HG02588 (cell line): ENCODE data around the gene TXNDC8.

Experiments used
- ATAC-seq: cut with Tn5 transposase; IDR thresholded peaks from one replicate; pipeline ENCODE4 v1.9.1; 2021; ENCODE audit warnings: mild to moderate bottlenecking, moderate library complexity; ENCODE audit not compliant: unreplicated experiment

Gene TXNDC8

DNA sequence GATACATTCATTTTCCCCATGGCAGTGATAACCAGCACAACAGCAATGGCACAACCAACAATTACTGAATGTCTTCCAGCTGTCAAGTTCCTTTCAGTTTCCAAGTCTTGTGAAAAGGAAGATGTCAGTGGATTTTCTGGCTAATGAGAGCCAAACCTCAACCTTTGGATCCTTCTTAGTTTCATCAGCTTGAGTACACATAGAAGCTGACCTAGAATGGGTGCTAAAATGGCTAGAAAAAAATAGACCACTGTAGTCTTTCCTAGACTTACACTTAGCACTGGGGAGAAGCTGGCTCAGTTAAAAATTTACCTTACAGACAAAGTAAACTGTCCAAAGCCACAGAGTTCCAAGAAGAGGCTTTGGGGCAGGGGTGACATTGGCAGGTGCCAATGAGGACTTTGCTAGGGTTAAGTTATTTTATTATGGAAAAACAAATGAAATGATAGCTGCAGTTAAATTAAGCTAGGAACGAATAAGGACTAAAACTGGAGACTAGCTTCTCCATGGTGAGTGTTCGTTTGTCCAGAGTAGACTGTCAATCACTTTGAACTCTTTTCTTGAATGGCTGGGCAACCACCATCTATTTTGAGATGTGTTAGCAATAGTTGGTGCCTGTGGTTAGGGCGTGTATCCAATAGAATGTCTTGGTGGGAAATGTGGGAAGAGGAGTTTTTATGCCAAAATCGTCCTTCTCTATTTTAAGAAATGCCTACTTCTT is 55.5 kb downstream of the TXNDC8 start:
- ATAC-seq, result no peak

DNA sequence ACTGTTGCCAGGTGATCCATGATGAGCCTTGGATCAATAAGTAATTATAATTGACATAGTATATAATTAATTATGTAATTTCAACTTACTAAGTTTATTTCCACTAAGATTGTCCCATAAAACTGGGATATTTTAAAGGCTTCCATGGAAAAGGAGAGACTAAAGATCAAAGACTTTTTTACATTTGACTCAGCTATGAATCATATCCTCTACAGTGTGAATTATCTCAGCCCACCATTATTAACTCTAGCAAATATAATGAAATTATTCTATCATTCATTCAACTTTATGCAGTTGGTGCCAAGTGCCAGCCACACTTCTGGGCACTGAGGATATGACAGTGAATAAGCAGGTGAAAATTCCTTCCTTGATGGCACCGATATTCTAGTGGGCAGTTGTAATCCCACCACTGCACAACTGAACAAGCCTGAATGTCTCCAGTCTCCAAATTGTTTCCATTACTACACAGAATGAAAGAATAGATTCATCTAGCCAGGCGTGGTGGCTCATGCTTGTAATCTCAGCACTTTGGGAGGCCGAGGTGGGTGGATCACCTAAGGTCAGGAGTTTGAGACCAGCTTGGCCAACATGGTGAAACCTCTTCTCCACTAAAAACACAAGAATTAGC is 59.5 kb downstream of the TXNDC8 start:
- no peak for ATAC-seq

DNA sequence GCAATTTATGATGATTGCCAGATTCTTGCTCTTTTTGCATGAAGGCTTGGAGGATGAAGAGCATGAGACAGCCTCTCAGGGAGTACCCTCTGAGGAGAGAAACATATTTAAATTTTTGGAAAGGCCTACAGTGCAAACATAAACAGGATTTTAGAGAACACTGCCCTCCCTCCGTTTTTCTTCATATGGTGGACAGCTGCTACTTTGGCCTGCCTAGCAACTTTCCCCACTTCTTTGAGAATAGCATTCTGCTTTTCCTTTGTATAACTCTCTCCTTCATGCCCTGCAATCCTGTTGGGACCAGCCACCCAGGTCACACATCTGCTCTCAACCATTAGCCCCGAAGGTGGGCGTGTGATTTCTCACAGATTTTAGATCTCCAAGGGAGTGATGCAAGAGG is 60.9 kb downstream of the TXNDC8 start:
- no peak for ATAC-seq

DNA sequence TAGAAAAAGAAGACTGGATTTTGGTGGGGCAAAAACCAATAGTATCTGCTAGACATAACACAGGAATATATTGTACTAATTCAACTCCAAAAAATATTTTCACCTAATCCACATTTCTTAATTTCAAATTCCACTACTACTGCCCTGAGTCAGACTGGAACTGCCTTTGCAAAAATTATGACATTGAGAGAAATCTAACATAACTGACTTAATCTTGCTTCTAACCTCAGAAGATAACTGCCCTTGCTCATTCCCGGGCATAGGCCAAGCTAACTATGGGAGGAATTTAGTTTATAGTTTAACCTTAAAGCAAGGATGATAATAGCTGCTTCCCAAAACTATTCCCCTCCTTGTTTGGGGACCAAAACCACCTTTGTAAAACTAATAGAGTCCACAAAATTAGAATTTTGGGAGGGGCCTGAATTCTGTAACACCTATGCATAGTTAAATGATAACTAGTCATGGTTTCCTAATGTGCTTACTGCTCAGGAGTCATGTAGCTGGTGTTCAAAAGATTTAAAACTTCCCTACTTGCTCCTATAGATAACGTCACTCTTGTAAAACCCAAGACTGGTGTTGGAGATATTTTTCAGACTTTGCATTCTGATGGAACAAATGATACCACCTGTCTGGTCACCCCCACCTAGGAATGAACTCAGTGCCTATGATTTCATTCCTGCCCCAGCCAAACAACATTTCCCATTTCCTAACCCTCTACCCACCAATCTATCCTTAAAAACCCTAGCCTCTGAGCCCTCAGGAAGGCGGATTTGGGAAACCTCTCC is 67.3 kb downstream of the TXNDC8 start:
- no peak for ATAC-seq

DNA sequence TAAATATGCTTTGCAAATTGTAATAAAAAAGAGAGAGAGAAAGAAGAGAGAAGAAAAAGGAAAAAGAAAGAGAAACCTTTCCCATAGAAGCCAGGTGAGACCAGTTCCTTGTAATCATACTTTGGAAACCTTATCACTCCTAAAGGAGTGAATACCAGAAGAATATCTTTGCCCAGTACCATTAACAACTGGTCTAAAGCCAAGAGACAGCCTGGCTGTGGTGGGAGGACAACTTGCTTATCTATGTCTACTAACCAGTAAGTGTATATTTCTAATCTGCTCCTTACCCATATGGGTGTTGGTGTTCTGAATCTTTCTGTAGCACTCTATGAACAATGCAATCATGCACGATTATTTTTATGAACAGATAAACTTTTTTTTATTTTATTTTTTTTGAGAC is 70.9 kb downstream of the TXNDC8 start:
- no peak for ATAC-seq

DNA sequence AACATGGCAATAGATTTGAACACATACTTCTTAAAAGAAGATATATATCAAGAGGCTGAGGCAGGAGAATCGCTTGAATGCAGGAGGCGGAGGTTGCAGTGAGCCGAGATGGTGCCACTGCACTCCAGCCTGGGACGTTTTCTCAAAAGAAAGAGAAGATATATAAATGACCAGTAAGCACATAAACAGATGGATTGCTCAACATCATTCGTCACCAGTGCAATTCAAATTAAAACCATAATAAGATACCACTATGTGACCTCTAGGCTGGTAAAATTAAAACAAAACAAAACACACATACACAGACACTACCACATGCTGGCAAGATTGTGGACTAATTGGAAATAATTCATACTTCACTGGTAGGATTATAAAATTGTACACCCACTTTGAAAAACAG is 76.0 kb downstream of the TXNDC8 start:
- ATAC-seq, result no peak

DNA sequence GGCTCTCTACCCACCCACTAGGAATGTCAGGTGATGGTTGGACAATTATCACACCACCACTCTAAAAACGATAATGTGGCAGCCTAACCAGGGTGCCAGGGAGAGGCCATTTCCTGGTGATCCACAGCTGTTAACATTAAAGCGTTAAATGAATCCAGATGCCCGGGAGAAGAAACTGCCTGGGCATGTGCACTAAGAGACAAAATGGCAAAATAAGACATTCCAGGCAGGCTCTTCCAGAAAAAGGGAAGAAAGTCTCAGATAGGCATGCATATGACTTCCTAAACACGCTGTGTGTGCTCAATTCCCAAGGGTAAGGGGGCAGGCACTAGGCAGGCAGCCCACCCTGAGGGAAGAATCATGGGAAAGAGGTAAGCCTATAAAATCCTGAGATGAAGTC is 76.8 kb downstream of the TXNDC8 start:
- ATAC-seq, result no peak

DNA sequence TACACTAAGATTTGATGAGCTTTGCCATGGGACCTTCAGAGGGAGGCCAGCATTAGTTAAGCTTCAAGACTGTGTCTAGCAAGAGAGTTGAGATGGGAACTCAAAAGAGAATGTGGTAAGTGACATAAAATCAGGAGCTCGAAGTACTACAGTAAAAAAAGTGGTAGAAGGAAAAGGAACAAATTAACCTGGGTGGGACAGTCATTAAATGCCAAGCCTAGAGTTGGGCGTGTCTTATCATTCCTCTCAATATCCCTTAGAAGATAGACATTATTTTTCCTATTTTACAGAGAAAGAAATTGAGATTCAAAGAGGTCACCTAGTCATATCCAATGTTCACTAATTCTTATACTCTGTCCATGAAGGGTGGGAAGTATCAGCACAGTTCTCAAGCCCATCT is 78.1 kb downstream of the TXNDC8 start:
- no peak for ATAC-seq

DNA sequence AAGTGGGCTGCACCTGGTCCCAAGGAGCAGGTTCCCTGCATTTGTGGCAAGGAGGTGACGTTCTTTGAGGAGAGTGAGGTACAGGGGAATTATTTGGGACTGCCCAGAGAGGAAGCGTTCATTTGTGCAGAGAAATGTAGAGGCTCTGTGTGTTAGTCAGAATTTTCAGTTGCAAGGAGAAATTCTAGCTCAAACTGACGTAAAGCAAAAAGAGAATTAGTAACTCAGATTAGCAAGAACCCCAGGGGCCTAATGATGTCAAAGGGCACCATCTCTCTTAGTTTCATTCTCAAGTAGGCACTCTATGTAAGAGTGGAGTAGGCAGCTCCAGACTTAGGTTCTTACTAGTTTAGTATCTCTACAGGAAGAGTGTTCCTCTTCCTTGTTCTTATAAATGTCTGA is 79.0 kb downstream of the TXNDC8 start:
- no peak for ATAC-seq

DNA sequence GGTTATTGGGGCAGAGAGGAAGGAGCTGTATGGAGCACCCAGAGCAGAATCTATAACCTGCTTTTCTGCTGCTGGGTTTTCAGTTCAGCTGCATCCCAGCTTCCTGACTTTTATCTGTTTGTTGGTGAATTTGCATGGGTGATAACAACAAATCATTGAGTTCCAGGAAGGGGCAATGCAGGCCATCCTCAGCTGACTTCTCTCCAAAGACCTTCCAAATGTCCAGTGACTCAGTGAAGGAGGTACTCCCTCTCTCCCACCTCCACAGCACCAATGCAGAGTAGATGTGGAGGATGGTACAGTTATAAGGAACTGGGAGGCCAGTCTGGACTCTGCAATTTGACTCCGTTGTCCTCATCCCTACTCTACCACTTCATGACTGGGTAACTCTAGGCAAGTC is 79.7 kb downstream of the TXNDC8 start:
- ATAC-seq, result no peak

DNA sequence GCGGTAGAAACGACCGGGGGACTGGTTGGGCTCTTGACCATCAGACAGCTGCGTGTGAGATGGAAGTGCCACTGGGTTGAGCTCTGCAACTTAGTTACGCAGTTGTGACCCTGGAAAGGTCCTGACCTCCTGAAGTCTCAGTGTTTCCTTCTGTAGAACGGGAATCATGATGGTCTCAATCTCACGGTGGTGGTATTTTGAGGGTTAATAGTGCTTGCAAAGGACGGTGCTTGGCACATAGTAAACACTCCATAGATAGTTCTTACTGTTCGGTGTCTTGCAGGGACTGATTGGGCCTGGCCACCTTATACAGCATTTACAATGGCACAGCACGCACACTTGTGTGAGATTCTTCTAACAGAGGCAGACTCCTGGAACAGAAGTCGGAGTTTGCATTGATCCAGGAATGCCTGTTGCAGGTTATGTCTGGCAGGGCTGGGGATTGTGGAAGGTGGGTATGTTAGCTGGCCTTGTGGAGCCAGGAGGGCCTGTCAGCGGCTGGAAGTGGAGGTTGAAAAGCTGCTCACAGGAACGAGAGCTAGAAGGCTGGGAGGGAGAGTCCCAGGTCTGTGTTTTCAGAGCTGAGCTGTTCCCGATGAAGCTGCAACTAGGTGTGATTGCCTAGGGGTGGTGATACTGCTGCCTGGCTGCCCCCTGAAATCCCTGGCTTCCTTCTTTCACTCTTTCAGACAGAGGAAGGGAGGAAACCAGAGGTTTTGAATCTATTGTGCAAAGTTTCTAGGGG is 80.4 kb downstream of the TXNDC8 start:
- ATAC-seq, result no peak

DNA sequence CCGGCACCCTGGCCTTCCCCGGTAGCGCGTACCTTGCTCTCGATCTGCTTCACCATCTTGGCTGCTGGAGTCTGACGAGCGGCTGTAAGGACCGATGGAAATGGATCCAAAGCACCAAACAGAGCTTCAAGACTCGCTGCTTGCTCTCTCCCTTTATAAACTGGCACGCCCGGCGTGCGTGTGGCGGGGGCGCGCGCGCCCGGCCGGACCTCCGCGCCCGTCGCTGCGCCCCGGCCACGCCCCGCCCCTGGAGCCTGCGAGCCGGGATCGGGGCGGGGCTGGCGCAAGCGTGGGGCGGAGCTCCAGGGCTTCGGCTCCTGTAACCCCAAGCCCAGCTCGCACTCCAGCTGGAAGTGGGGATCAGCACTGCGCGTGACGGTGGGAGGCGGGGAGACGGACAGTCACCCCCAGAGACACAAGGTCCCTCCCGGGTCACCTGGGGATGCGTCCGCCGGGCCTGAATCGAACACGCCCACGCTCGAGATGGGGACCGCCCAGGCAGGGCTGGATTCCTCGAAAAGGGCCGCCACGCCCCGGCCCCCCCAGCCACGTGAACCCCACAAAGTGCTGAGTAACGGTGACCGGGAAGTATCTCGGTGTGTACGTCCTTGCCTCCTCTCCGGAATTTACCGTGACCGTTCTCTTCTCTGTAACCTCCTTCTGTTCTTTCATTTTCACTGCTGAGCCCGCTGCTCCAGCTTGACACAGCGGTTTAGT is 81.1 kb downstream of the TXNDC8 start, which contains the start of gene TXN:
Gene TXN, minus strand, starts transcription at position 128 of the 717 bp plus-strand sequence. Its CDS starts 72 bp downstream, at position 56.
- peak; percentile 70 for ATAC-seq

DNA sequence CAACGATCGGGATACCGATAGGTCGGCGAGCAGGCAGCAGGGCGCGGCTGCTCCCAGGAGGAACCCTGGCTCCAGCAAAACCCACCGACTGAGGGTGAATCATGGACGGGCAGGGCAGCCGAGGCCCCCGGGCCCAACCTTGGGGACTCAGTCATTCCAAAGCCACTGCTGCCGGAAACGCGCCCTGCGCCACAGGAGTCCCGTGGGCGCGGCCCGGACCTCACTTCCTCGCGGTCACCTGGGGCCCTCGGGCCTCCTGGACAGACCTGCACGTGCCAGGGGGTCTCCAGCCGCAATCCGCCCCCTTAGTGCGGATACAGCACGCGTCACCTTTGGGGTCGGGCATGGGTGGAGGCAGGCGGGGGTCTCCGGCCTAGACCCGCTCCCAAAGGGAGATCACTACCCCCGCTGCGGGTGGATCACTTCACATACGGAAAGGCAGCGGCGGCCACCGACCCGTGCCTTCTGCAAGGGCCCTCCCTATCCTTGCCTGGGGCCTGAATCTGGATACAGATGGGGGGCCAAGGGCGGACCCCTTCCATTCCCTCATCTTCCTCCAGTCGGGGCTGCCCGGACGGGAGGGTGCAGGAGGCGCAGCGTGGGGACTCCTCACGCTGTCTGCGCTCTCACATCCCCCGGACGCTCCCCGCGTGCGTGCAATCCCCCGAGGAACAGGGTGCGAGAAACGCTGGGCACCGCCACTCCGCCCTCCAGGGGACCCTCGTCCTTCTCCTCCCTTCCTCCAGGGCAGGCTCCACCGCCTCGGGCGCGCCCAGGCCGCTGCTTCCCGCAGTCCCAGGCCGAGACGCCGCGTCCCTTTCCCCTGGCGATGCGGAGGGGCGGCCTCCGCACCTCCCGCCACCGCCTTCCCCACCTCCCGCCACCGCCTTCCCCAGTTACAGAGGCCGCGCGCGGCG is 81.9 kb downstream of the TXNDC8 start:
- ATAC-seq, result peak; percentile 15

DNA sequence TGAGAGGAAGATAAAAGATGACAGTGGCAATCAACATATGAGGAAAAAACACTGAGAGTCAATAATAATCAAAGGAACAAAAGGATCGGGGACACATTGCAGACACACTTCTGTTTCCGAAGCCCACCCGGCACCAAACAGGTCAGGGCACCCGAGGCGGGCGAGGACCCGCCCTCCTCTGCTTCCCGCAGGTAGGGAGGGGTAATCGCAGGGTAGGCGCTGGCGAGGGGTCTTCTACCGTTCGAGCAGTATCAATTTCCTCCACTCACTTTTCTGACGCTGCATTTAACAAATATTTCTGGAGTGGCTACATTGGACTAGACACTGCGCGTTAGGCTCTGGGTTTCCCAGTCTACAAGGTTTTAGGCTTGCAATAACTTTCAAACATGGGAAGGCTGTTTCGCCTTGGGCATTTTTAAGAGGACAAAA is 82.6 kb downstream of the TXNDC8 start:
- no peak for ATAC-seq

DNA sequence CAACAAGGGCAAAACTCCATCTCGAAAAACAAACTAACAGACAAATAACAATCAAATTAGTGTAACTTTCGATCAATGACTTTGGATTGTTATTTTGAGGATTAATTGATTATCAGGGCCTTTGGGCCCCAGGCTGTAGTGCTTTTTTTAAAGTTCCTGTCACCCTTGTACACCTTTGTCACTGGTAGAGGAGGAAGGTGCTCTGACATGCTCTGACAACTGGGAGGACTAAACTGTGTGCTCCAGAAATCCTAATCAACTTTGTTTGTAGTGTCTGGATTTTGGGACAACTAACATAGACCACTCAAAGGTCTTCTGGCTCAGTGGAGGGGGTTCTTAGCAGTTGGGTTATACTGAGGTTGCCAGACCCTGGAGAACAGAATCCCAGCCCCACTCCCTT is 83.2 kb downstream of the TXNDC8 start:
- ATAC-seq, result no peak
